HUES64 (cell line): Measurements from ENCODE around the gene ERC2.

Source experiments
- H3K27ac ChIP-seq: 2 replicates; pipeline ENCODE4 v1.7.0; 2013; ENCODE audit warnings: low read depth, low read length, inconsistent platforms
- H3K27me3 ChIP-seq: 2 replicates; pipeline ENCODE4 v1.6.1; 2013; ENCODE audit warnings: mild to moderate bottlenecking, low read length; ENCODE audit not compliant: insufficient read depth
- H3K36me3 ChIP-seq: 2 replicates; pipeline ENCODE4 v1.6.1; 2013; ENCODE audit warnings: mild to moderate bottlenecking, low read length; ENCODE audit not compliant: insufficient read depth
- H3K4me1 ChIP-seq: 2 replicates; pipeline ENCODE4 v1.6.1; 2013; ENCODE audit warnings: mild to moderate bottlenecking, low read length, moderate library complexity; ENCODE audit not compliant: insufficient read depth
- H3K4me3 ChIP-seq: 2 replicates; pipeline ENCODE4 v1.5.1; 2013; ENCODE audit warnings: mild to moderate bottlenecking, low read length, moderate library complexity
- H3K9ac ChIP-seq: 2 replicates; pipeline ENCODE4 v1.6.1; 2013; ENCODE audit warnings: mild to moderate bottlenecking, low read depth, low read length
- H3K9me3 ChIP-seq: 2 replicates; pipeline ENCODE4 v1.6.1; 2013; ENCODE audit warnings: low read depth, low read length; ENCODE audit not compliant: insufficient read depth
- WGBS: fragments of 150-250, 120-280 bp; methylation state at CpG from one replicate; pipeline ENCODE4 v1.1.7; 2013; ENCODE audit warnings: missing lambda C conversion rate; 5-methylcytosine and 5-hydroxymethylcytosine counted together

ERC2 gene

DNA sequence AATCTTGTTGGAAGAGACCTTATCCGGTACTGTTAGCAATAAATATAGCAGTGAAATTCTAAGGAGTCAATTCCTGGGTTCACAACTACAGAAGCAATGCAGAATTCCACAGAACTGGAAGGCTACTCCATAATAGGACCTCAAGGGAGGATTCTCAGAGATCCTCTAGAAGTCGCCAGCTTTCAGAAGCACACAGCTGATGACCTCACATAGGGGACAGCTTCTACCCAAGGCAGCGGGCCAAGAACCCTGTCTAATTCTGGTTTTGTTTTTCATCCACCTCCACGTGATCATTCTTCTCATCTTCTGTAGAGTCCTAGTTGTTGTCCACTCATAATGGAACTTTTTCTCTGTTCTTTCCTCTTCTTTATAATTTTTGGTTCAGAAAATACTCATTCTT lies 99.4 kb downstream of the ERC2 start:
- Histone ChIP-seq H3K4me3 (no peak overlapping the region), H3K27me3 (no peaks in the 10 kb centered on the region), H3K4me1 (peaks cover 32% of the 10 kb centered on the region), H3K36me3 (no peaks in the 10 kb centered on the region), H3K27ac (no peak overlapping the region), H3K9ac (no peak overlapping the region), H3K9me3 (no peaks in the 10 kb centered on the region)
- WGBS: 96% methylated on average over 4 of the region's 4 CpGs

DNA sequence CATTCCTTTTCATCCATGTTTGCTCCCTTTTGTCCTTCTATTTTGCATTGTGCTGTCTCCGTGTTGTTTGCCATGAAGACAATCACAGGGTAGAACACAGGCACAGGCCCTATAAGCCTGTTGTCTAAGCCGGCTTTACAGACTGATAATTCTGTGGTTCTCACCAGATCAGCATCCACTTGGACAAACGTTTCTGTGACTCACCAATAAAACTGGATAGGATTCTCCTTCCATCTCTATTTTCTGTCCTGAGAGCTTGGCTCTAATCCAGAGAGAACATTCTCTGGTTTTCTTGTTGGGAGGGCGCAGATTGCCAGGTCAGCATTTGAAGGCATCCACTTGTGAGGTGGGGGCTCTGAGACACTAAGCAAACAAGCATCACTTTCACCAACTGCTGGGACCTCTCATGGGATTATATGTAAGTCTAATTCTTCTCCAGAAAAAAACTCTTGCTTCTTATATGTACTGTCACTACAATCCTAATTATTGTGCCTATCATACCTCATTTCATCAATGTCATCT lies 101.6 kb downstream of the ERC2 start:
- 88% methylated on average over 4 of the region's 4 CpGs for WGBS
- Histone ChIP-seq H3K4me1 (peaks cover 18% of the 10 kb centered on the region), H3K9ac (no peak overlapping the region), H3K27me3 (no peaks in the 10 kb centered on the region), H3K9me3 (no peaks in the 10 kb centered on the region), H3K4me3 (no peak overlapping the region), H3K27ac (no peak overlapping the region), H3K36me3 (no peaks in the 10 kb centered on the region)

DNA sequence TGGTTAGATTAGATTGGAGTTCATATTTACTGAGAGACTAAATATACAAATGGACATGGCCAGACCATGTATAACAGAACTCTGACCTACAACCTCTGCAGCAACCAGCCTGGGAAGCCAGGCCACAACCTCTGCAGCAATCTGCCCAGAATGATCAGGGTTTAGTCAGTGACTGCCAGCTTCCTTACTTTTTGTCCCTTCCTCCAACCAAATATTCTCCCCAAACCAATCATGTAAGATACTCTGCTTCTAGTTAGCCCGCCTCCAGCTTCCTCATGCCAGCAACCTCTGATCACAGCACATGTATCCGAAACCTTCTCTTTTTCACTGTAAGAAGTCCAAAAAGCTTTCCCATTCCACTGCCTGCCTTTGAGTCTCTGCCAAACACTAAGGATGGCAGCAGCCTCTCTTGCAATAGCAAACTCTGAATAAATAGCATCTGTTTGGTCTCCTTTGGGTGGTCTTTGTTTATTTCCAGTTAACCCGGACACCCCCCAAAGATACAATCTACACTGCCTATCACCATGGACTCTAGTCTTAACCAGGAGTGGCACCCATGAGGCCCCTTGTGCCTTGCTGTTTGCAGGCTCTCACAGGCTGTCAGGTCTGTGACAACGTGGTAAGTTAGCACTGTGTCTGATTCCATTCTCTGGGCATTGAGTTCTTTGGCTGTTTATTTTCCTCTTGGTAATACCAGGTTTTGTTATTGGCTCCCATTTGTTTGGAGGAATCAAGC lies 102.2 kb downstream of the ERC2 start:
- no peak overlapping the region for H3K9ac ChIP-seq
- WGBS: 83% methylated on average over 4 of the region's 4 CpGs
- H3K9me3 ChIP-seq: no peaks in the 10 kb centered on the region
- H3K27ac ChIP-seq: no peak overlapping the region
- peaks cover 12% of the 10 kb centered on the region for H3K4me1 ChIP-seq
- H3K4me3 ChIP-seq: no peak overlapping the region
- no peaks in the 10 kb centered on the region for H3K36me3 ChIP-seq
- no peaks in the 10 kb centered on the region for H3K27me3 ChIP-seq

DNA sequence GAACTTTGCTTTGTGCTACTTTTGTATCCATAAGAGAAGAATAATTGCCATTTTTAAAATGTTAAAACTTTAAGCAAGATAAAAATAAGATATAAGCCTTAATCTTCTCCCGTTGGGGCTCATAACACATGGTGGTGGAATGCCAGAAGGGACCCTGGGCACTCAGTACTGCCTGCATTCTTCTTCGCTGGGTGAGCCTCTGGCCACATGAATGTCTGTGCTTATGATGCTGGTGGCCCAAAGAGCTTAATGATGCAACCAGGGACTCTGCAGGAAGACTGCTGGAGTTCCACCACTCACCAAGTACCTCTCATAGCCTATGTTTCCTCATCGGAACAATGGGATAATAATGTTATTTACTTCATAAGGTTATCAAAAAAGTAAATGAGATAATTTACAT lies 103.6 kb downstream of the ERC2 start:
- Histone ChIP-seq H3K9me3 (no peaks in the 10 kb centered on the region), H3K4me3 (no peak overlapping the region)
- WGBS: 92% methylated on average over 2 of the region's 3 CpGs

DNA sequence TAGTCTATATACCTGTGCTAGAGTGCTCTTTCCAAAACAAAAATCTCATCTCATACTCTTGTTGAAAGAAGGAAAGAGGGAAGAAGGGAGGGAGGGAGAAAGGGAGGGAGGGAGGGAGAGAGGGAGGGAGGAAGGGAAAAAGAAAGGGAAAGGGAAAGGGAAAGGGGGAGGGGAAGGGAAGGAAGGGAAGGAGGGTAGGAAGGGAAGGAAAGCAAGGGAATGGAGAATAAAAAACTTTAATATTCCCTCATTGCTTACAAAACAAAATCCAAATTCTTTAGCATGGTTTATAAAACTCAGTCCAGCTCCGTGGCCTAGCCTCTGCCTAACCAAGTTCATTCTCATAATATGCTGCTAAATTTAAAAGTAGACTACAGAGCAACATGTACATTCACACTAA lies 104.5 kb downstream of the ERC2 start:
- Histone ChIP-seq H3K27ac (no peak overlapping the region), H3K4me3 (no peak overlapping the region), H3K36me3 (no peaks in the 10 kb centered on the region), H3K4me1 (peaks cover 12% of the 10 kb centered on the region; the same call in 1 of the 2 replicates), H3K9ac (no peak overlapping the region), H3K9me3 (no peaks in the 10 kb centered on the region), H3K27me3 (no peaks in the 10 kb centered on the region)
- WGBS: 79% methylated on average over 1 of the region's 1 CpG

More for the DNA sequence above, 103.6 kb downstream of the ERC2 start:
- Histone ChIP-seq H3K4me1 (peaks cover 12% of the 10 kb centered on the region; the same call in 1 of the 2 replicates), H3K9ac (no peak overlapping the region), H3K27ac (no peak overlapping the region), H3K36me3 (no peaks in the 10 kb centered on the region), H3K27me3 (no peaks in the 10 kb centered on the region)

DNA sequence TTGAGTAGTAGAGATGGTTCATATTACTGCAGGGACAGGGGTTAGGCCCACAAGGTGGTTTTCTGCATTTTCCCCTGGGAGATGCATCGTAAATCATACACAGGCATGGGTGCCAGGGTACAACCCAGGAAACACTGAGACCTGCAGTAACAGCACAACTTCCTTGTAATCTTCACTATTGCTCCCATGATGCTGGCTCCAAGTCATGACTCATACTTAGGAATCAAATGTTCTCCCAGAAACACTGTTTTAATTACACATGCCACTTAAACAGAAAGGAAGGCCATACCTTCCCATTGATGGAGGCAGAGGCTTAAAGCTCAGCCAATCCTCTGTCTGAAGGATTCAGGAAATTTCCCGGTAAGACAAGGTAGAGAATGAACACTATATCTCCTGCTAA lies 106.5 kb downstream of the ERC2 start:
- H3K4me1 ChIP-seq: peaks cover 13% of the 10 kb centered on the region
- WGBS: 93% methylated on average over 2 of the region's 2 CpGs
- H3K9me3 ChIP-seq: no peaks in the 10 kb centered on the region
- H3K27ac ChIP-seq: no peak overlapping the region
- H3K4me3 ChIP-seq: no peak overlapping the region
- no peak overlapping the region for H3K9ac ChIP-seq
- no peaks in the 10 kb centered on the region for H3K36me3 ChIP-seq
- no peaks in the 10 kb centered on the region for H3K27me3 ChIP-seq

DNA sequence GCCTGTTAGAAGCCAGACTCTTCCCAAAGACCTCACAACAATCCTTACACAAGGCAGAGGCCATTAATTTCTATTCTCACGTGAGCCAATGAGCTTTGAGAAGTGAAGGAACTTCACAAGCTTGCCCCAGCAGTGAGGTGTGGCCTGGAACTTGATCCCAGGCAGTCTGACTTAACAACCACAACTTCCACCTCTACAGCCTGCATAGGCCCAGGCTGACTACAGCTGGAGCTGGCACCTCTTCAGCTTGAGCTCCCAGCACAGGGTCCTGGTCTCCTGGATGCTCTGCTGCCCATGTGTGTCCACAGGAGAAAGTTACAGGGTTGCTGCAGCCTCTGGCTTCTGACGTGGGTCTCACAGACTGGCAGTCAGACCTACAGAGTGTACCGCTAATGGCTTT lies 111.0 kb downstream of the ERC2 start:
- Histone ChIP-seq H3K4me3 (no peak overlapping the region), H3K4me1 (peaks cover 18% of the 10 kb centered on the region), H3K36me3 (no peaks in the 10 kb centered on the region), H3K27me3 (no peaks in the 10 kb centered on the region), H3K27ac (no peak overlapping the region), H3K9ac (no peak overlapping the region), H3K9me3 (no peaks in the 10 kb centered on the region)
- 83% methylated on average over 3 of the region's 3 CpGs for WGBS

DNA sequence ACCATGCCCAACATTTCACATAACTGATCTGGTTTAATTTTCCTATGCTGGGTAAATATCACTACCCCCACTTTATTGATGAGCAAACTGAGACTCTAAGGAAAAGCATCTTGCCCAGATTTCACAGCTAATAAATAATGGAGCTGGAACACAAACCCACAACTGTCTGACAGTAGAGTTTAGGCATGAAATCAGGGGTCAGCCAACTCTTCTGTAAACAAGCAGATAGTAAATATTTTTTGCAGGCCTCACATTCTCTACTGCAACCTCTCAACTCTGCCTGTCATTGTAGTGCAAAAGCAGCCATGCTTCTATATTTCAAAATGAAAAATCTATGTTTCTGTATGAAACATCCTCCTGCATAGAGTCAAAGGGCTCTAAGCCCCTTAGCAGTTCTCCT lies 111.5 kb downstream of the ERC2 start:
- Histone ChIP-seq H3K9ac (no peak overlapping the region), H3K36me3 (no peaks in the 10 kb centered on the region), H3K27me3 (no peaks in the 10 kb centered on the region), H3K4me3 (no peak overlapping the region), H3K4me1 (peaks cover 18% of the 10 kb centered on the region), H3K9me3 (no peaks in the 10 kb centered on the region), H3K27ac (no peak overlapping the region)

DNA sequence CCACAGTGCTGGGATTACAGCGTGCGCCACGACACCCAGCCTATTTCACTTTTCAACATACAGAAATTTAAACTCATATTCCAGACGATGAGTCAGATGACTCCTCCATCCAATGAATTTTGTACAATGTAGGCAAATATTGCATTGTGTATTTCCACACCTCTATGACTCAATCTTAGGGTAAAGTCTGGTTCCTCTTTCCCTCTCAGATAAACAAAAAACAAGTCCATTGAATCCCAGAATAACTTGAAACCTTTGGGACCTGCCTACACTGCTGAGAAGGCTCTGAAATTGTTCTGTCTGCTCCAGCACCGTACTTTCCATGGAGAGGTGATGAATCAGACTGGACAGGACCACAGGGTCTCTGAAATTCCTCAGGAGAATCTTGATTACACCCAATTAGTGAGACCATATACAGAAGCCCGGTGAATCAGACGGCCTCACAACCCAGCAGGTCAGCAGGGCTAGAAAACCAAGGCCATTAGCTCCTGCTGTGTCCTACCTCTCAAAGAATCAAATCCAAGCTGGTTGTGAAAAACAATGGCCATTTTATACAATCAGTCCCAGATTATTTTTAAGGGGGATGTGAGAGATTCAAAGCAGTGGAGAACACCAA lies 112.6 kb downstream of the ERC2 start:
- Histone ChIP-seq H3K4me3 (no peak overlapping the region), H3K36me3 (no peaks in the 10 kb centered on the region), H3K27me3 (no peaks in the 10 kb centered on the region), H3K4me1 (peaks cover 18% of the 10 kb centered on the region), H3K27ac (0 out of 2 replicates have a peak overlapping the region, but pooled peaks have one; percentile 25), H3K9ac (no peak overlapping the region), H3K9me3 (no peaks in the 10 kb centered on the region)
- WGBS: 70% methylated on average over 7 of the region's 7 CpGs

DNA sequence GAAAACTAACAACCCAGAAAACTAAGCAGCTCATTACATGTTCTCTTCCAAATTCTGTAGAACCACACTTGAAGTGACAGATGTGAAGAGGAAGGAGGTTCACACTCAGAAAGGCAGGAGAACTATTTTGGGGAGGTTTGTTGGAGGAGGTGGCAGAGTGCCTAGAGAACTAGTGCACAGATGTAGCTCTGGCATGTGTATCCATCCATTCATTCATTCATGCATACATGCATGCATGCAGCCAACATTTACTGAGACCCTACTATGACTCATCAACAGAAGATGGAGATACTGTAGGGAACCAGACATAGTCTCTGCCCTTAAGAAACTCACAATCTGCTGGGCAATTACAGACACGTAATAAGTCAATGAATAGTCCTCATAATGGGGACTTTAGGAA lies 116.7 kb downstream of the ERC2 start:
- peaks cover 11% of the 10 kb centered on the region; the same call in 1 of the 2 replicates for H3K4me1 ChIP-seq
- no peaks in the 10 kb centered on the region for H3K9me3 ChIP-seq
- no peak overlapping the region for H3K27ac ChIP-seq
- no peaks in the 10 kb centered on the region for H3K27me3 ChIP-seq
- H3K36me3 ChIP-seq: no peaks in the 10 kb centered on the region
- H3K9ac ChIP-seq: no peak overlapping the region
- H3K4me3 ChIP-seq: no peak overlapping the region
- 98% methylated on average over 1 of the region's 1 CpG for WGBS

DNA sequence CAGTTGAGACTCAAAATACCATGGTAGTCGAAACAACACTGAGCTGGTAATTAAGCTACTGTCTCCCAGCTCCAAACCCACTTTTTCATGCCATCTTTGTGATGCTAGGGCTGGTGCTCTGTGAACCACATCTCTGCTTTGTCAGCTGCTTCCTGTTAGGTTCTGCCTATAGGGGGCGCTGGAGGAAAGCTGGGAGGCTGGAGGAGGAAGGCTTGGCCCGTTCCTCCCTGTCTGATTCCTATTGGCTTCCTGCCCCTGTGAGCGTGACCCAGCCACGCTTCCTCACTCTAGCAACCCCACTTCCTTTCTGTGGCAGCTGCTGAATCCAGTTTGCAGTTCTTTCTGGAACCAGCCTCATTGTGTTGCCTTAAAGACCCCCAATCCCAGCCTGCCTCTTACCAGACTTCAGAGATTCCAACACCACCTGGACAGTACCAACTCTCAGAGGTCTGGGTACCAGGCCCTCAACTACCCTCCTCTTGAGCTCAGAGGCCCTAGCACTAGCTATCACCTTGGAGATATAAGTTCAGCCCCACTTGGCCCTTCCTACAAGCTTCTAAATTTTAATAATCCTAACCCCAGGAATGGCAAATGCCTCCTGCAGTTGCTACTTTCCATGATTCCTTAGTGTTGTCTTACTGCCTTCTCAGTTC lies 120.9 kb downstream of the ERC2 start:
- 43% methylated on average over 5 of the region's 5 CpGs for WGBS
- 0 out of 2 replicates have a peak, but pooled peaks cover 7% of the 10 kb centered on the region for H3K4me1 ChIP-seq
- no peak overlapping the region for H3K9ac ChIP-seq
- H3K27ac ChIP-seq: no peak overlapping the region
- no peaks in the 10 kb centered on the region for H3K27me3 ChIP-seq
- no peaks in the 10 kb centered on the region for H3K9me3 ChIP-seq
- no peaks in the 10 kb centered on the region for H3K36me3 ChIP-seq
- no peak overlapping the region for H3K4me3 ChIP-seq
